Naive thymus-derived CD4-positive, alpha-beta T cell (primary cell): ENCODE results near the gene TMEM97. TPM values are rescaled to one million over a fixed set of nuclear protein-coding genes. Genes with fewer than 3 reads are reported as not detected.

Experiments used
- ATAC-seq: fragments of 150-1000 bp; cut with Tn5 transposase; 2 replicates; pipeline ENCODE4 v1.10.0; 2021; ENCODE audit warnings: mild to moderate bottlenecking, moderate library complexity
- CTCF ChIA-PET: fragments of 350-600 bp; sonication (Branson Sonifier 250); formaldehyde crosslinking; loops from one replicate; lab custom pipeline; 2021; ENCODE audit warnings: antibody characterized with exemption; lab: Charles Lee
- POLR2A ChIA-PET: fragments of 350-600 bp; sonication (Branson Sonifier 250); formaldehyde crosslinking; loops from one replicate; lab custom pipeline; 2021; ENCODE audit warnings: antibody characterized with exemption, inconsistent platforms; lab: Charles Lee
- DNase-seq, 9 donors: peaks; one replicate each; pipeline versions ENCODE4 v3.0.0 to v3.0.0-alpha.2; 2020 to 2022; ENCODE audit warnings: mixed read lengths in 1 of 9
- H3K27ac ChIP-seq: one replicate; pipeline ENCODE4 v1.7.0; 2013; ENCODE audit warnings: mild to moderate bottlenecking, low read depth, low read length, moderate library complexity
- H3K27me3 ChIP-seq, 2 donors: one replicate each; pipeline ENCODE4 v1.7.0; 2013; ENCODE audit warnings: low read length in 2 of 2, mild to moderate bottlenecking in 2 of 2, moderate library complexity in 2 of 2; ENCODE audit not compliant: control insufficient read depth in 2 of 2, insufficient read depth in 2 of 2
- H3K36me3 ChIP-seq, 3 experiments: 1 replicate in 2 of 3; 2 replicates in 1 of 3; pipeline ENCODE4 v1.7.0; 2013; ENCODE audit warnings: low read length in 3 of 3, mild to moderate bottlenecking in 3 of 3, moderate library complexity in 1 of 3; ENCODE audit not compliant: insufficient read depth in 3 of 3, control insufficient read depth in 2 of 3
- H3K4me1 ChIP-seq, 2 donors: one replicate each; pipeline ENCODE4 v1.7.0; 2013; ENCODE audit warnings: low read length in 2 of 2, mild to moderate bottlenecking in 2 of 2, moderate library complexity in 1 of 2; ENCODE audit not compliant: control insufficient read depth in 2 of 2, insufficient read depth in 2 of 2
- H3K4me3 ChIP-seq: 2 replicates; pipeline ENCODE4 v1.7.0; 2013; ENCODE audit warnings: mild to moderate bottlenecking, low read length
- H3K9me3 ChIP-seq, 3 experiments: 1 replicate in 2 of 3; 2 replicates in 1 of 3; pipeline ENCODE4 v1.7.0; 2013; ENCODE audit warnings: low read length in 3 of 3; ENCODE audit not compliant: control insufficient read depth in 2 of 3
- H3K27ac Mint-ChIP-seq, 9 donors: one replicate each; pipeline ENCODE4 v1.8.0; 2020 to 2022; ENCODE audit warnings: mixed read lengths in 9 of 9, mild to moderate bottlenecking in 8 of 9, moderate library complexity in 5 of 9, inconsistent platforms in 2 of 9
- H3K27me3 Mint-ChIP-seq, 5 donors: one replicate each; pipeline ENCODE4 v1.8.0; 2021 to 2022; ENCODE audit warnings: mixed read lengths in 5 of 5, mild to moderate bottlenecking in 1 of 5
- H3K36me3 Mint-ChIP-seq, 5 donors: one replicate each; pipeline ENCODE4 v1.8.0; 2020 to 2022; ENCODE audit warnings: mixed read lengths in 5 of 5, mild to moderate bottlenecking in 3 of 5, inconsistent platforms in 1 of 5
- H3K4me1 Mint-ChIP-seq, 7 donors: one replicate each; pipeline ENCODE4 v1.8.0; 2020 to 2022; ENCODE audit warnings: mixed read lengths in 7 of 7, mild to moderate bottlenecking in 3 of 7, inconsistent platforms in 1 of 7
- H3K4me3 Mint-ChIP-seq, 10 donors: one replicate each; pipeline ENCODE4 v1.8.0; 2020 to 2022; ENCODE audit warnings: mild to moderate bottlenecking in 10 of 10, mixed read lengths in 10 of 10, moderate library complexity in 6 of 10, inconsistent platforms in 2 of 10
- H3K9me3 Mint-ChIP-seq, 11 donors: one replicate each; pipeline ENCODE4 v1.8.0; 2020 to 2022; ENCODE audit warnings: mixed read lengths in 11 of 11, mild to moderate bottlenecking in 4 of 11, inconsistent platforms in 1 of 11, moderate library complexity in 1 of 11
- intact Hi-C, 2 donors: fragments of 100-400 bp; cut with micrococcal nuclease; formaldehyde crosslinking; loops; one replicate each; pipeline ENCODE4 v1.15.1; 2023
- microRNA-seq: library from miRNA; unstranded; fragments of <30 nt; microRNA quantifications from one replicate; pipeline ENCODE4 v1.2.0, GENCODE V29; 2022; ENCODE audit warnings: borderline microRNAs expressed
- polyA plus RNA-seq, 2 donors: library from polyadenylated mRNA; unstranded; fragments of 300-500 nt; fragmentation: Illumina TruSeq; gene quantifications; one replicate each; pipeline ENCODE4 v1.2.3, GENCODE V29; 2021
- total RNA-seq, 6 experiments: library from RNA in 5 of 6; stranded (reverse) in 5 of 6; gene quantifications; 1 replicate in 5 of 6; 2 replicates in 1 of 6; pipeline ENCODE4 v1.2.3 and lab custom pipeline; 2021 to 2026

Gene TMEM97
- total and polyA plus RNA-seq, 7 experiments from 2014 or later = 2.9 to 19.9 (median 6.6) TPM

- H3K9me3 Mint-ChIP-seq = no peaks in the 10 kb centered on the region
- CTCF ChIA-PET = no interaction called here
- Histone ChIP-seq H3K9me3 (no peaks in the 10 kb centered on the region), H3K27me3 (no peaks in the 10 kb centered on the region), H3K36me3 (no peaks in the 10 kb centered on the region), H3K4me3 (peak overlapping the region; percentile 78), H3K4me1 (peaks cover 9 to 11% of the 10 kb centered on the region in 2 donors), H3K27ac (peak overlapping the region; percentile 88)
- DNase-seq = no peak
- POLR2A ChIA-PET = interaction anchor here (3.3 kb wide), 1 partner anchor 15 kb away, joined by 17 read pairs; the partner anchor contains the start of gene POLDIP2
- peaks cover 10 to 25% (median 18%) of the 10 kb centered on the region in 7 donors for H3K4me1 Mint-ChIP-seq
- H3K27me3 Mint-ChIP-seq = no peaks in the 10 kb centered on the region
- H3K4me3 Mint-ChIP-seq = peak overlapping the region; percentile 70 to 95 (median 78)
- H3K27ac Mint-ChIP-seq = peak overlapping the region in 4 of 9 donors; percentile 23 to 69 (median 50)
- intact Hi-C loops = loop anchor here (1.0 to 10.0 kb wide), 5 partner anchors 11 to 202 kb away; partner anchors contain the start of genes ALDOC (in 1 of the 2), PIGS (in 1 of the 2), SLC46A1 (in 1 of the 2) and TMEM97 (in 1 of the 2)
- H3K36me3 Mint-ChIP-seq = peaks cover 0 to 4% (median under 1%) of the 10 kb centered on the region in 5 donors
- ATAC-seq = no peak
These were observed 53.9 kb downstream of the TMEM97 start for GRCh38 chr17:28372945-28373274.

Small RNA genes within 50 kb of the gene (microRNA-seq; reads per million reads assigned to microRNA genes)
- gene MIR4723 = not detected

Other genes starting within 250 kb of the TMEM97 start
- gene IFT20, start 16.3 kb downstream of the TMEM97 start, total RNA-seq = 10 to 100 TPM; 24.7 to 56.2 (median 37.0) TPM
- gene IFT20, start 16.3 kb downstream of the TMEM97 start, polyA plus RNA-seq = 10 to 100 TPM; 44.5 to 44.9 TPM
- gene TNFAIP1, start 16.6 kb downstream of the TMEM97 start, total RNA-seq = 10 to 100 TPM in 4 of 5 experiments, 1 to 10 TPM in 1; 8.0 to 26.9 (median 25.9) TPM
- 10 to 100 TPM; 10.3 to 19.0 TPM for gene TNFAIP1, start 16.6 kb downstream of the TMEM97 start, polyA plus RNA-seq
- 10 to 100 TPM; 27.9 to 64.9 (median 29.8) TPM for gene POLDIP2, start 38.3 kb downstream of the TMEM97 start, total RNA-seq
- 10 to 100 TPM; 85.0 to 89.3 TPM for gene POLDIP2, start 38.3 kb downstream of the TMEM97 start, polyA plus RNA-seq
- not detected for gene SEBOX, start 46.0 kb downstream of the TMEM97 start, total RNA-seq
- gene SEBOX, start 46.0 kb downstream of the TMEM97 start, polyA plus RNA-seq = not detected
- under 1 TPM in 2 of 5 experiments, not detected in 3; 0.19 to 0.65 TPM for gene VTN, start 51.1 kb downstream of the TMEM97 start, total RNA-seq
- gene VTN, start 51.1 kb downstream of the TMEM97 start, polyA plus RNA-seq = under 1 TPM in 1 of 2 donors, not detected in 1; 0.08 TPM
- 10 to 100 TPM; 21.8 to 34.1 (median 27.2) TPM for gene SARM1, start 52.5 kb downstream of the TMEM97 start, total RNA-seq
- 1 to 10 TPM; 5.2 to 8.4 TPM for gene SARM1, start 52.5 kb downstream of the TMEM97 start, polyA plus RNA-seq
- gene SLC46A1, start 87.0 kb downstream of the TMEM97 start, total RNA-seq = 1 to 10 TPM; 1.9 to 5.1 (median 3.6) TPM
- gene SLC46A1, start 87.0 kb downstream of the TMEM97 start, polyA plus RNA-seq = 1 to 10 TPM; 1.8 to 3.3 TPM
- gene SLC13A2, start 154.4 kb downstream of the TMEM97 start, total RNA-seq = not detected
- gene SLC13A2, start 154.4 kb downstream of the TMEM97 start, polyA plus RNA-seq = not detected
- not detected for gene FOXN1, start 187.1 kb downstream of the TMEM97 start, total RNA-seq
- not detected for gene FOXN1, start 187.1 kb downstream of the TMEM97 start, polyA plus RNA-seq
- 100 to 1,000 TPM in 1 of 5 experiments, 10 to 100 TPM in 4; 40.6 to 108 (median 90.2) TPM for gene UNC119, start 233.4 kb downstream of the TMEM97 start, total RNA-seq
- 10 to 100 TPM; 37.7 to 48.1 TPM for gene UNC119, start 233.4 kb downstream of the TMEM97 start, polyA plus RNA-seq